PC-9 (cell line): ENCODE measurements around the gene NDUFA7. TPM values are rescaled to one million over a fixed set of nuclear protein-coding genes. Genes with fewer than 3 reads are reported as not detected.

Source experiments
- BruUV-seq: library from RNA; stranded (reverse); fragments of 400-500 nt; replicated peaks from 2 replicates; lab custom pipeline; 2021; lab: Mats Ljungman, UMichigan
- CTCF ChIA-PET: fragments of 300-600 bp; sonication (Branson Sonifier 250); formaldehyde crosslinking; loops from one replicate; lab custom pipeline; 2022; ENCODE audit warnings: antibody characterized with exemption; lab: Charles Lee
- POLR2A ChIA-PET: fragments of 300-600 bp; sonication (Branson Sonifier 250); formaldehyde crosslinking; loops from one replicate; lab custom pipeline; 2022; ENCODE audit warnings: antibody characterized with exemption; ENCODE audit not compliant: unreplicated experiment; lab: Charles Lee
- DNase-seq, 2 experiments: peaks; one replicate each; pipeline versions ENCODE4 v3.0.0 to v3.0.0-alpha.2; 2015 to 2022; ENCODE audit warnings: mixed read lengths in 1 of 2
- H2AFZ ChIP-seq: fragments of 200-600 bp; sonication (generic); 2 replicates; pipeline ENCODE4 v1.8.1; 2017; ENCODE audit warnings: antibody characterized with exemption
- H3F3A ChIP-seq: fragments of 200-600 bp; sonication (generic); 2 replicates; pipeline ENCODE4 v1.8.1; 2017; ENCODE audit warnings: antibody characterized with exemption, mild to moderate bottlenecking, low read depth; ENCODE audit not compliant: insufficient read depth
- H3K27ac ChIP-seq: fragments of 200-600 bp; sonication (generic); 2 replicates; pipeline ENCODE4 v1.6.1; 2016; ENCODE audit warnings: mixed run types
- H3K27me3 ChIP-seq: fragments of 200-600 bp; sonication (generic); 2 replicates; pipeline ENCODE4 v1.6.1; 2016; ENCODE audit warnings: low read depth, mixed run types; ENCODE audit not compliant: insufficient read depth
- H3K36me3 ChIP-seq: fragments of 200-600 bp; sonication (generic); 2 replicates; pipeline ENCODE4 v1.6.1; 2016; ENCODE audit warnings: low read depth, mixed run types
- H3K4me1 ChIP-seq: fragments of 200-600 bp; sonication (generic); replicated peaks from 2 replicates; pipeline ENCODE4 v1.6.1; 2016; ENCODE audit warnings: mixed run types; ENCODE audit not compliant: insufficient read depth
- H3K4me2 ChIP-seq: fragments of 200-600 bp; sonication (generic); 2 replicates; pipeline ENCODE4 v1.6.1; 2017; ENCODE audit warnings: mixed run types
- H3K4me3 ChIP-seq: fragments of 200-600 bp; sonication (generic); 2 replicates; pipeline ENCODE4 v1.6.1; 2016; ENCODE audit warnings: mixed run types
- H3K79me2 ChIP-seq: fragments of 200-600 bp; sonication (generic); 2 replicates; pipeline ENCODE4 v1.6.1; 2017; ENCODE audit warnings: low read depth, mixed run types
- H3K9me2 ChIP-seq: fragments of 200-600 bp; sonication (generic); 2 replicates; pipeline ENCODE4 v1.8.1; 2017; ENCODE audit warnings: mild to moderate bottlenecking; ENCODE audit not compliant: insufficient read depth
- H3K9me3 ChIP-seq: fragments of 200-600 bp; sonication (generic); 2 replicates; pipeline ENCODE4 v1.8.1; 2016; ENCODE audit warnings: low read depth; ENCODE audit not compliant: insufficient read depth
- H4K20me1 ChIP-seq: fragments of 200-600 bp; sonication (generic); 2 replicates; pipeline ENCODE4 v1.8.1; 2017; ENCODE audit not compliant: insufficient read depth
- CTCF ChIP-seq: fragments of 200-600 bp; sonication (generic); conservative IDR thresholded peaks from 2 replicates; pipeline ENCODE4 v1.6.1; 2017; ENCODE audit warnings: mixed run types, antibody characterized with exemption, mild to moderate bottlenecking, moderate library complexity
- EZH2 ChIP-seq: fragments of 200-600 bp; sonication (generic); IDR thresholded peaks from 2 replicates; pipeline ENCODE4 v1.8.0; 2017; ENCODE audit warnings: antibody characterized with exemption, low read depth
- intact Hi-C: fragments of 100-400 bp; cut with micrococcal nuclease; formaldehyde crosslinking; loops from one replicate; pipeline ENCODE4 v1.10.0; 2022; ENCODE audit not compliant: unreplicated experiment
- total RNA-seq: library from RNA; stranded (reverse); gene quantifications from 2 replicates; pipeline ENCODE4 v1.2.3, GENCODE V29; 2021

The NDUFA7 gene
- total RNA-seq, 1 experiment from 2014 or later, result 61.7 TPM

GRCh38 chr19:8367327-8368001 is 46.3 kb upstream of the NDUFA7 start:
- ChIA-PET POLR2A (no interaction called here), CTCF (no interaction called here)
- Histone ChIP-seq H3F3A (peaks cover 25% of the 10 kb centered on the region), H3K4me3 (no peak overlapping the region), H2AFZ (no peak overlapping the region), H3K27me3 (no peaks in the 10 kb centered on the region), H3K9me3 (no peaks in the 10 kb centered on the region), H4K20me1 (no peaks in the 10 kb centered on the region), H3K27ac (no peak overlapping the region), H3K4me1 (peaks cover 34% of the 10 kb centered on the region), H3K4me2 (peak overlapping the region; percentile 67), H3K9me2 (no peaks in the 10 kb centered on the region), H3K36me3 (no peaks in the 10 kb centered on the region), H3K79me2 (no peaks in the 10 kb centered on the region)
- no peak for TF ChIP-seq CTCF
- TF ChIP-seq EZH2, result no peak
- DNase-seq, result peak; percentile 89 to 90
- no TSS peak for BruUV-seq
- intact Hi-C loops, result loop anchor here (10.0 kb wide), 1 partner anchor 87 kb away; no protein-coding TSS in a partner anchor

- TF ChIP-seq CTCF (no peak), EZH2 (no peak)
- Histone ChIP-seq H3K9me2 (no peaks in the 10 kb centered on the region), H3K27me3 (no peaks in the 10 kb centered on the region), H3K36me3 (no peaks in the 10 kb centered on the region), H3K27ac (no peak overlapping the region), H3K4me2 (peak overlapping the region; percentile 36), H3K9me3 (no peaks in the 10 kb centered on the region), H3K4me3 (no peak overlapping the region), H3K4me1 (peaks cover 37% of the 10 kb centered on the region), H3K79me2 (no peaks in the 10 kb centered on the region), H2AFZ (no peak overlapping the region), H3F3A (peaks cover 29% of the 10 kb centered on the region), H4K20me1 (no peaks in the 10 kb centered on the region)
- DNase-seq, result no peak
- ChIA-PET CTCF (no interaction called here), POLR2A (no interaction called here)
- BruUV-seq, result no TSS peak
- intact Hi-C loops, result loop anchor here (10.0 kb wide), 1 partner anchor 88 kb away; no protein-coding TSS in a partner anchor
These were observed 45.8 kb upstream of the NDUFA7 start for GRCh38 chr19:8366961-8367326.

- H3K9me2 ChIP-seq, result no peaks in the 10 kb centered on the region
- no peaks in the 10 kb centered on the region for H3K36me3 ChIP-seq
- H3K27ac ChIP-seq, result no peak overlapping the region
- H3K27me3 ChIP-seq, result no peaks in the 10 kb centered on the region
- H3K4me3 ChIP-seq, result no peak overlapping the region
- H3F3A ChIP-seq, result peaks cover 32% of the 10 kb centered on the region
- intact Hi-C loops, result loop anchor here (10.0 kb wide), 1 partner anchor 89 kb away; no protein-coding TSS in a partner anchor
- TF ChIP-seq CTCF (no peak), EZH2 (no peak)
- ChIA-PET POLR2A (interaction anchor here (0.7 kb wide), 1 partner anchor 15 kb away, joined by 3 read pairs; no protein-coding TSS in a partner anchor), CTCF (no interaction called here)
- no peaks in the 10 kb centered on the region for H3K79me2 ChIP-seq
- H3K9me3 ChIP-seq, result no peaks in the 10 kb centered on the region
- H4K20me1 ChIP-seq, result no peaks in the 10 kb centered on the region
- BruUV-seq, result no TSS peak
- no peak overlapping the region for H2AFZ ChIP-seq
- no peak overlapping the region for H3K4me2 ChIP-seq
- no peak for DNase-seq
- peaks cover 44% of the 10 kb centered on the region for H3K4me1 ChIP-seq
These were observed 45.0 kb upstream of the NDUFA7 start for GRCh38 chr19:8366121-8366581.
